Endothelial cell of umbilical vein (primary cell): Measurements from ENCODE around the gene PI4KA.

Experiments used
- EZH2 ChIP-seq: IDR thresholded peaks from 2 replicates; pipeline ENCODE4 v1.6.1; 2012; ENCODE audit warnings: borderline replicate concordance, low read depth, mild to moderate bottlenecking, moderate library complexity, low read length, inconsistent platforms; ENCODE audit not compliant: severe bottlenecking
- FOS ChIP-seq: IDR thresholded peaks from 2 replicates; pipeline ENCODE4 v1.6.1; 2011; ENCODE audit warnings: mild to moderate bottlenecking, low read length, moderate library complexity, borderline replicate concordance; ENCODE audit not compliant: insufficient read depth
- GATA2 ChIP-seq: IDR thresholded peaks from 2 replicates; pipeline ENCODE4 v1.7.0; 2011; ENCODE audit warnings: low read depth, mild to moderate bottlenecking, moderate library complexity, mixed read lengths, low read length; ENCODE audit not compliant: insufficient read length, insufficient read depth
- MYC ChIP-seq: IDR thresholded peaks from one replicate; pipeline ENCODE4 v1.6.1; 2011; ENCODE audit warnings: mild to moderate bottlenecking, low read depth, low read length
- POLR2A ChIP-seq: IDR thresholded peaks from 2 replicates; pipeline ENCODE4 v1.6.1; 2012; ENCODE audit warnings: low read depth, mild to moderate bottlenecking, control low read depth, low read length
- POLR2AphosphoS5 ChIP-seq: IDR thresholded peaks from 2 replicates; pipeline ENCODE4 v1.6.1; 2012; ENCODE audit warnings: low read depth, mild to moderate bottlenecking, control low read depth, low read length, moderate library complexity; ENCODE audit not compliant: insufficient read depth
- TF ChIP-seq, protein P1 (sequence below), 2 donors: IDR thresholded peaks; 1 replicate in 1 of 2; 2 replicates in 1 of 2; pipeline ENCODE4 v1.5.1; 2011; ENCODE audit warnings: low read length in 2 of 2, mild to moderate bottlenecking in 2 of 2, moderate library complexity in 2 of 2, control low read depth in 1 of 2, inconsistent platforms in 1 of 2, low read depth in 1 of 2; ENCODE audit not compliant: insufficient read depth in 1 of 2; ENCODE audit errors: extremely low read depth in 1 of 2
- TF ChIP-seq, protein P2 (sequence below): IDR thresholded peaks from 2 replicates; pipeline ENCODE4 v1.6.1; 2011; ENCODE audit not compliant: insufficient read depth, insufficient read length

DNA sequence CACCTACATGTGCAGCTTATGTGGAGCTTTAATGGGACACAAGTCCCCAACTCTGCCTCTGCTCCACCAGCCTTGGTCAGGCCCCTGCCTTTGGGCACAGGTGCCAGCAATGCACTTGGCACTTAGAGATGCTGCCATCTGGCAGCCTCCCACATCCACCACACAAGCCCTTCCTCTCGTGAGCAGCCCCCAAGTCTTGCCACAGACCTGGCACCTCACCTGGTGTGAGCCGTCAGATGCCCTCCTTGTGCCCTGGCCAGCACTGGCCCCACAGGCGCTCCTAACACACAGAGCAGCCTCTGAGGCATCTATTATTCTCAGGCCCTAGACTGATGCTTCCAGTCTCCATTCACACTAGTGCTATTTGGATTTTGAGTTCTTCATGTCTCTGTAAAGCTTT is 109.2 kb downstream of the PI4KA start:
- no peak for TF ChIP-seq POLR2A
- no peak for TF ChIP-seq EZH2
- TF ChIP-seq, protein P1, sequence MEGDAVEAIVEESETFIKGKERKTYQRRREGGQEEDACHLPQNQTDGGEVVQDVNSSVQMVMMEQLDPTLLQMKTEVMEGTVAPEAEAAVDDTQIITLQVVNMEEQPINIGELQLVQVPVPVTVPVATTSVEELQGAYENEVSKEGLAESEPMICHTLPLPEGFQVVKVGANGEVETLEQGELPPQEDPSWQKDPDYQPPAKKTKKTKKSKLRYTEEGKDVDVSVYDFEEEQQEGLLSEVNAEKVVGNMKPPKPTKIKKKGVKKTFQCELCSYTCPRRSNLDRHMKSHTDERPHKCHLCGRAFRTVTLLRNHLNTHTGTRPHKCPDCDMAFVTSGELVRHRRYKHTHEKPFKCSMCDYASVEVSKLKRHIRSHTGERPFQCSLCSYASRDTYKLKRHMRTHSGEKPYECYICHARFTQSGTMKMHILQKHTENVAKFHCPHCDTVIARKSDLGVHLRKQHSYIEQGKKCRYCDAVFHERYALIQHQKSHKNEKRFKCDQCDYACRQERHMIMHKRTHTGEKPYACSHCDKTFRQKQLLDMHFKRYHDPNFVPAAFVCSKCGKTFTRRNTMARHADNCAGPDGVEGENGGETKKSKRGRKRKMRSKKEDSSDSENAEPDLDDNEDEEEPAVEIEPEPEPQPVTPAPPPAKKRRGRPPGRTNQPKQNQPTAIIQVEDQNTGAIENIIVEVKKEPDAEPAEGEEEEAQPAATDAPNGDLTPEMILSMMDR (IDR thresholded peaks at IDR 0.05; ENCODE audit: extremely low read depth in 1 of 2, insufficient read depth in 1 of 2, low read depth in 1 of 2, low read length in 2 of 2) = no peak
- TF ChIP-seq POLR2AphosphoS5 = no peak
- TF ChIP-seq, protein P2, sequence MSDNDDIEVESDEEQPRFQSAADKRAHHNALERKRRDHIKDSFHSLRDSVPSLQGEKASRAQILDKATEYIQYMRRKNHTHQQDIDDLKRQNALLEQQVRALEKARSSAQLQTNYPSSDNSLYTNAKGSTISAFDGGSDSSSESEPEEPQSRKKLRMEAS = no peak
- no peak for TF ChIP-seq FOS
- TF ChIP-seq MYC = no peak
- no peak for TF ChIP-seq GATA2
